GM18951 (cell line): ENCODE data around the gene ZXDC.

Source experiments
- POLR2A ChIP-seq: IDR thresholded peaks from 4 replicates; pipeline ENCODE4 v1.6.1; 2011; ENCODE audit warnings: mild to moderate bottlenecking; ENCODE audit not compliant: insufficient read length, insufficient read depth; ENCODE audit errors: extremely low read depth
- in situ Hi-C: fragments of 300-500 bp; cut with MboI; formaldehyde crosslinking; loops from one replicate; pipeline ENCODE4 v1.12.0; 2022; ENCODE audit warnings: low sequenced_read_pairs, mixed read lengths, inconsistent platforms; ENCODE audit not compliant: unreplicated experiment

The ZXDC gene

DNA sequence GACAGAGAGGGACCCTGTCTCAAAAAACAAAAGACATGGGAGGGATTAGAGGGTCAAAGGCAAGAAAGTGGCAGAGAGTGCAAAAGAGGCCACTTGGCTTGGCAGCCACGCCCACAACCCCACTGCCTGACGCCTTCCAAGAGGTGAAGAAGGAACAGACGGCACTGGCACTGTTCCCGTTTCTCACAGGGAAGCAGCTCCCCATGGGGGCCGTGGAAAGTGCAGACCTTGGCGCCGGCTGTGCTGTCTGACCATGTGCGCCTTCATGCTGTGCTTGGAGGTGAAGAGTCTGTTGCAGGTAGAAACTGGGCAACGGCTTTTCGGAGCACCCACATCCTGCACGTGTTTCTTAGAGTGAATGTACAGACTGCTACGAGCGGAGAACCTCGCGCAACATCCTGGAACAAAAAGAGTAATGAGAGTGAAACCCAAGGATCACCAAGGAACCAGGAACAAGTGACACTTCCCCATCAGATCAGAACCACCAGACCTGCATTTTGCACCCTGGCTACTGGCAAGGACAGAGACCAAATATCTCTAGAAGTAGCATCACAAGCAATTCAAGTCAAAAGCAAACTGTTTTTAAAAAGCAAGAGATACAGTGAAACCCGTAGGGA is 9.7 kb downstream of the ZXDC start:
- TF ChIP-seq POLR2A, result no peak
- in situ Hi-C loops, result no loop called here

DNA sequence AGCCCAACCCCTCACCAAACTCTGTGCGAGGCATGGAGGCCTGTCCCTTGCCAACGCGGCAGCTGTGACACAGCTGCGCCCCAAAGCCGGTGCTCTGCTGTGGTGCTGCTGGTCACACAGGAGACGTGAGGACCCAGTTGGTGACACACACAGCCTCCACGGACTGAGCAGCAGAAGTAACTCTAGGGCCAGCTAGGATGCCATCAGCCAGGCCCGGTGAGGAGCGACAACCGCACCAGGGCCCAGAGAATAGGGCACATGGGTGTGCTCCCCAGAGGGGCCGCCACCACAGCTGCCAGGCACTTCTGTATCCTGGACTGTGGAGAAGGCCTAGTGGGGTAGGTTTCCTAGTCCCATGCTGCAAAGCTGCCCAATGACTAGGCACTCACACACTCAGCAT is 10.7 kb downstream of the ZXDC start:
- in situ Hi-C loops, result no loop called here
- no peak for TF ChIP-seq POLR2A

- in situ Hi-C loops, result no loop called here
- TF ChIP-seq POLR2A, result no peak
These were observed 11.2 kb downstream of the ZXDC start for GRCh38 chr3:126464494-126464893.

DNA sequence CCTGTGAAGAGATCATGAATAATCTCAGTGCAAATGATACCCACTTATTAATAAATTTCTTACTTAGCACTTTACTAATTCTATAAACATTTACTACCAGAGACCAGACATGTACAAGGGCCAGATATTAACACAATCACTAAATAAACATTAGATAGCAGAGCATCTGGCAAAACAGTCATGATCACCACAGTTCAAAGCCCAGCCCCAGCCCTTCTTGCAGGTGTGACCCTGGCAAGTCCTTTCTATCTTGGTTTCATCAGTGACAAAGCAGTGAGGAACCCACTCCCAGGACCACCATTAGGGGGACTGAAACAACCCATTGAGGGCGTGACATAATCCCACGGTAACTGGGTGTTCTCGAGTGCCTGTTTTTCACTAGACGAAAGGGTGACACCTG is 11.6 kb downstream of the ZXDC start:
- in situ Hi-C loops, result no loop called here
- TF ChIP-seq POLR2A, result no peak

GRCh38 chr3:126463521-126463920 is 12.2 kb downstream of the ZXDC start:
- in situ Hi-C loops, result no loop called here
- no peak for TF ChIP-seq POLR2A

DNA sequence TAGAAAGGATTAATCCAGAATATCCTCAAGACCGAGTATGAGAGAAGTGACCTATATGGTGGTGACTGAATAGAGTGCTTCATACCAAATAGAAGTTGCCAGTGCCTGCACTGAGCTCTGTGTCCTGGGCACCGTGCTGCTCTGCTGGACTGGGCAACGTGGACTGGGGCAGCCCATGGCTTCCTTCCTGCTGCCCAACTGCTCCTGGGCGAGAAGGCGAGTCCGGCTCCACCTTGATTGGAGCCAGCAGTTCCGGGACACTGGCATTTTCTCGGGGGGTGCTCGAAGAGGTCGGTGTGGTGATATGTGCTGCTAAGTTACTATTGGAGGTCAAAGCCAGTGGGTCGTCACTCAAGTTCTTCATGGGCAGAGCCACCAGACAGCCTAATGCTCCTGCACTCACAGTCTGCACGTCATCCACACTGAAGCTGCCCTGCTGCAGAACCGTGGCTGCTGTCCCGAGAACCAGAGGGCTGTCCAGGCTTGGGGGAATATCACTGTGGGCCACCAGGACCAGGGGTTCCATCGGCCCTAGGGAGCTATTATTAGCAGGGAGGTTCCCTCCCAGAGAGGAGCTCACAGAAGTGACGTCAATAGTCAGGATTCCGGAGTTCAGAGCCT is 14.1 kb downstream of the ZXDC start:
- no peak for TF ChIP-seq POLR2A
- in situ Hi-C loops, result no loop called here

GRCh38 chr3:126460381-126460780 is 15.3 kb downstream of the ZXDC start:
- in situ Hi-C loops, result no loop called here
- no peak for TF ChIP-seq POLR2A

DNA sequence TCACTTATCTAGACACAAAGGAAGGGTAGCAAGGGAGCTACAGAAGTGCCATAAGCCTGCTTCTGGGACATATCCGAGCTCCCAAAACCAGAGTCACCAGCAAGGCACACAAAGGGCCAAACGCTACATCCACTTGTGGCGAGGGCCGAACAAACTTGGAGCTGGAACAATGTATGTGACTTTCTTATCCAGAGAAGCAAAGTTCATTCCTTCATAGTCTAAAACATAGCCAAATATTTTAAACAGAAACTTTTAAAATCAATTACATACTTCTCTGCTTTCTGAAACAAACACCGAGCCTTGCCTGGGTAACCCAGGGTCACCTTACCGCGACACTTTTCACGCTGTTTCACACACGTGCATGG is 15.9 kb downstream of the ZXDC start:
- TF ChIP-seq POLR2A, result no peak
- in situ Hi-C loops, result no loop called here

DNA sequence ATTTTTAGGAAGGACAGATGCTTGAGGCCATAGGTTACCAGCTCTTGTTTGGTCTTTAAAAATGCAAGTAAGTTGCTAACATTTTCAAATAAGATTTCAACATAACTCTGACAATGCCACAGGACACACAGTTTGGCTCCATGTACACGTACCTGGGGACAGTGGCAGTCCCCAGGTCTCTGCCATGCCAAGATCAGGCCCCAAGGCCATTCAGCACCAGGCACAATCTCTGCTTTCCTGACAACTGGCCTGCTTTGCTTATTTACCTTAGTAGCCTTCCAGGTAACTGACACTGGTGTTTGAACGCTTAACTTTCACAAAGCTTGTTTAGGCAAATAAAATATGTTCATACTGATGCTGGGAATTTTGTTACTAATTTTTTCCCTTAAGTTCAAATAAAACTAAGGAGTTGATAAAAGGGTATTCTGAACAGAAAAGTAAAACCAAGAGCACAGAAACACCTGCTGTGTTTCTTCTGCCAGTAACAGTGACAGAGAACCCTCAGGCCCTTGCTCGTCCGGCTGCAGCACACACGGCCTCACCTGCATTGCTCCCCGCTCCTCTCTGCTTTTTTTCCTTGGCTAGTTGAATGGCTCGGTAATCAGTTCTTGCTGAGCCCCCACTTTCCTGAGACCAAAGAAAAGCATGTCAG is 16.5 kb downstream of the ZXDC start:
- TF ChIP-seq POLR2A, result no peak
- in situ Hi-C loops, result no loop called here

GRCh38 chr3:126456766-126457388 is 18.8 kb downstream of the ZXDC start:
- in situ Hi-C loops, result no loop called here
- TF ChIP-seq POLR2A, result no peak

DNA sequence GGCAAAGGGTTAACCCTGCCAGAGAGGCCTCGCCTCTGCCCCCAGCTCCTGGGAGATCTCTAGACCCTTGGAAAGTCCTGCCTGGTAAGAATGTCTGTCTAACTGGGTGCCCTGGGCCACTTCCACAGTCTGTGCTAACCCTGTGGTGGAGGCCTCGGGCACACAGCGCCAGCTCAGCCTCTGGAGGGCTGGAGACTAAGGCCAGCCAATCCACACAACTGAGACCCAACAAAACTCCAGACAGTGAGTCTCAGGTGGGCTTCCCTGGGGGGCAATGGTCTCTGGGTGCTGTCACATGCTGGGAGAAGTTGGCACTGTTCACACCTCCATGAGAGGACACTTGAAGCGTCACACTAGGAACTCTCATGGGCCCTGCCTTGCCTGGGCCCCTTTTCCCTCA is 19.5 kb downstream of the ZXDC start:
- TF ChIP-seq POLR2A, result no peak
- in situ Hi-C loops, result no loop called here

DNA sequence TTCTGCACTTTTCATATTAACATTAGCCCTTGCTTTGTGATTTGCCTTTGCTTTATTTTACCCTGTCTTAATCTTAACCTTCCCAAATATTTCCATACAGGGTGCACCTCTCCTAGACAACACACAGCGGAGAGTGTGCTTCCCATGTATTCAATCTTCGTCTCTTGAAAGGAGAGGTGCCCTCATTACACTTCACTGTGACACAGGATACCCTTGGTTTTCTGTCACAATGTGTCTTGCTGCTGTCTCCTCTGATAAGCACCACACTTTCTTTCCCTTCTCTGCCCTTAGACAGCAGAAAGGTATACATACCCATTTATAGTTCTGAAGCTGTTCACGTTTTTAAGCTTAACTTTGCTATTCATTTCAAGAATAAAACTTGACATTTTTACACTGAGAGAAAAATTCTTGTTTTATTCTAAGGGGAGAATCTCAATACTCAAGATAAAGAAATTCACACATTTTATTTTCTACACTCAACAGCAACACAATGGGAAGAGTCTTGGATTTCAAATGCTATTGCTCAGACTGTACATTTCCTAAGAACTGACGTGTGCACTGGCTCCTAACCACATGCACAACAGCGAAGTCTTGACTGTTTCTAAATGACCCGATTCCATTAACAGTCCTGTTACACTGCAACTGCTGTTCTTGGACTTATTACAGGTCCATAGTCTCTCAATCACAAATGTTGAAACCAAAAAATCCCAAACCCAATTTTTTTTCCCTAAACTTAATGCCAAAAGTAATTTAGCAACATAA is 21.1 kb downstream of the ZXDC start:
- no peak for TF ChIP-seq POLR2A
- in situ Hi-C loops, result no loop called here

GRCh38 chr3:126454025-126454424 is 21.7 kb downstream of the ZXDC start:
- TF ChIP-seq POLR2A, result no peak
- in situ Hi-C loops, result no loop called here

GRCh38 chr3:126452213-126452612 is 23.5 kb downstream of the ZXDC start:
- in situ Hi-C loops, result no loop called here
- TF ChIP-seq POLR2A, result no peak

GRCh38 chr3:126451511-126451910 is 24.2 kb downstream of the ZXDC start:
- no peak for TF ChIP-seq POLR2A
- in situ Hi-C loops, result no loop called here
